IPS DF 19.7 (cell line): ENCODE data around the gene TAS2R41.

Experiments used
- DNase-seq: peaks from one replicate; pipeline ENCODE4 v3.0.0-alpha.2; 2013; ENCODE audit warnings: low read depth, low spot score

The TAS2R41 gene, protein sequence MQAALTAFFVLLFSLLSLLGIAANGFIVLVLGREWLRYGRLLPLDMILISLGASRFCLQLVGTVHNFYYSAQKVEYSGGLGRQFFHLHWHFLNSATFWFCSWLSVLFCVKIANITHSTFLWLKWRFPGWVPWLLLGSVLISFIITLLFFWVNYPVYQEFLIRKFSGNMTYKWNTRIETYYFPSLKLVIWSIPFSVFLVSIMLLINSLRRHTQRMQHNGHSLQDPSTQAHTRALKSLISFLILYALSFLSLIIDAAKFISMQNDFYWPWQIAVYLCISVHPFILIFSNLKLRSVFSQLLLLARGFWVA

DNA sequence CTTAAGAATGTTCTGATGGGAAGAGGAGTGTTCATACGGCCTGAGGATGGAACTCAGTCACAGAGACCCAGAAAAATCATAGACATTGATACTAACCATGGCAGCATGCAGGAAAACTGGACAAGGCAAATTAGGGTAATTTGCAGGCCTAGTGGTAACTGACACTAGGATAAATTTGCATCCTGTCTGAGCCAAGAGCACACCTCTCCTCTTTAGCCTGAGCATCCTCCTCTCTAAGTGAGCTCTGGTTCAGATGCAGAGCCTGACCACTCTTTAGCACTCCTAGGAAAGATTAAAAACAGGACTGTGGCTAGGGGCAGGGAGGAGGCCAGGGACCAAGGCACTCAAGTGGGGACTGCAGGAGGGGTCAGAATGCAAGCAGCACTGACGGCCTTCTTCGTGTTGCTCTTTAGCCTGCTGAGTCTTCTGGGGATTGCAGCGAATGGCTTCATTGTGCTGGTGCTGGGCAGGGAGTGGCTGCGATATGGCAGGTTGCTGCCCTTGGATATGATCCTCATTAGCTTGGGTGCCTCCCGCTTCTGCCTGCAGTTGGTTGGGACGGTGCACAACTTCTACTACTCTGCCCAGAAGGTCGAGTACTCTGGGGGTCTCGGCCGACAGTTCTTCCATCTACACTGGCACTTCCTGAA, at the start of gene TAS2R41:
Gene TAS2R41, plus strand, starts transcription at position 373 of the 650 bp plus-strand sequence. Its CDS starts 0 bp downstream, at position 373.
- no peak for DNase-seq

DNA sequence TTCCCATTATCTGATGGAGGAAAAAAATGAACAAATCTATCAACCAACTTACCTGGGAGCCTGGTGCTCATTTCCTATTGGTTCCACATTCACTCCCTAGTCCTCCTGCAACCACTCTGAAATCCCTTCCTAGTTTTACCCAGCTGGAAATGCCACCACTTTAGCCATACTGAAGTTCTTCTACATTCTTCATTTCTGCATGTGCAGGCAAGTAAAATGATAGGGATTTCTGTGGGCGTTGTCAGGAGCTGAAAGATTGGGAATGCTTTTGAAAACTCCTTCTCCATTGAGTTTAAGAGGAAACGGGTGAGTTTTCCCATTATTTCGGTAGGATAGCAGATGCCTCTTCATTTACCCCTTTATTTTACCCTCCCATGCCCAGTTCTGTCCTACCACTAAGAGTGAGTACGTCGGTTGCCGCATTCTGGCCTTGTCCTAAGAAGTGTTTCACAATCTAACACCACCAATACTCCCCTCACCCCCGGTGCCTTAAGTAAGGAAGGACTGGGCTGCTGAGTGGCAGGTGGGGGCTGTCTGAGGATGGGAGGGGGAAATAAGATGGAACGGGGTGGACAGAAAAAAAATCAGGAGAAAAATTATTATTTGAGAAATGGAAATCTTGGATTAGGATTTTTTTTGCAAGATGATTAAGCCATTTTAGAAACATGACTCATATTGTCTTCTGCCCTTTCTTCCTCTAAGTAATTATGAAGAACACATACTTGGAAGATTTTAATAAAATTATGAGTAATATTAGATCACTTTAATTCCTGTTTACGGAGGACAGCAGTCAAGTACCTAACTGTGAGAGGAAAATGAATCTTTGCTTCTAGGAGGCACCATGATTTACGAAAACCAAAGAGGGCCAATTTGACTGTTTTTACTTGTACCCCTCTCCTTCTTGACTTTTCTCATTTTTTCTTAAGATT, 47.6 kb upstream of the TAS2R41 start:
- no peak for DNase-seq

DNA sequence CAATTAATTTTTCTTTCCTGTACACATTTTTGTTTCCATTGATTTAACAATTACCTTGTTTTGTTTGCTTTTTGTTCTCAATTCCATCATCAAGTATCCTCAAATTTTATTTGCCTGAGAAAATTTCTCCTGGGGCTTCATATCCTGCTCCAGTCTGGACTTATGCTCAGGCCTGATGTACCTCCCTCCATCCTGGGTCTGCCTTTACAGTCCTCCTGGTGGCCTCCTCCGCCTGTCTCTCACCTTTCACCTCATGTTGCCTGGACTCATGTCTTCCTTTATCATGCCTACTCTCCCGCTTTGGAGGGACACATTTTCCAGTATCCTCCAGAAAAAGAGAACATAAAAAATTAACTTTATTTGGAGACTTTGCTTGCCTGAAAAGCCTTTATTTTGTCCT, 46.6 kb upstream of the TAS2R41 start:
- no peak for DNase-seq

DNA sequence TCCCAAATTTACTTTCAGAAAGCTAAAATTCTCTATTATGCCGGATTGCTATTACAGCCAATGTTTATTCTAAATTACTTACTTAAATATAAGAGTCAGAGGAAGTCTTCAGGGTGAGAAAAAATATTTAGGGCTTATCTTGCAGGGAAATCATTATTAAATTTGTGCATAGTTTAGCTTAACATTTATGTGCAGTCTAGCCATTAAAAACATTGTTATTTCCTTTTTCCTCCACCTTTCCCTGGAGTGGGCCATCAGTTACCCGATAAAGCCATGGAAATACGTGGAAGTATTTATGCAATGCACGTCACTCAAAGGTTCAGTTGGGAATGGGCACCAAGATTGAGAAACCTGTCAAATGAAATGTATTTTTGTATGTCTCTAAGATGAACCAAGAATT, 43.9 kb upstream of the TAS2R41 start:
- no peak for DNase-seq

DNA sequence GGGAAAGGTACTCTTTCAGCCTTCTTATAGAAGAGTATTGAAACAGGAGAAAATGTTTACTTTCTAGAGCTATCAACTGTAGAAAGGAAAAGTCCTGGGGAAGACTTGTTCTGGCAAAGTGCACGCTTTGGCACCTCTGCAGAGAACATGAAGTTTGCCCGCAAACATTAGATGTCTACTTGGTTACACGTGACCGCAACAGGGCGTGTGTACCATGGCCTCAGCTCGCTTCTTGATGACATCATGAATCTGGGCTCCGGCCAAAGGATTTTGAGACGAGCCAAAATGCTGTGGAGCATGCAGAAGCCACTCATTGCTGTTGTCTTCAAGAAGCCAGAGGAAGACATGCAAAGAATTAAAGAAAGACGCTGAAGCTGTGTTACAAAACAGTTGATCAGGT, 43.0 kb upstream of the TAS2R41 start:
- no peak for DNase-seq

DNA sequence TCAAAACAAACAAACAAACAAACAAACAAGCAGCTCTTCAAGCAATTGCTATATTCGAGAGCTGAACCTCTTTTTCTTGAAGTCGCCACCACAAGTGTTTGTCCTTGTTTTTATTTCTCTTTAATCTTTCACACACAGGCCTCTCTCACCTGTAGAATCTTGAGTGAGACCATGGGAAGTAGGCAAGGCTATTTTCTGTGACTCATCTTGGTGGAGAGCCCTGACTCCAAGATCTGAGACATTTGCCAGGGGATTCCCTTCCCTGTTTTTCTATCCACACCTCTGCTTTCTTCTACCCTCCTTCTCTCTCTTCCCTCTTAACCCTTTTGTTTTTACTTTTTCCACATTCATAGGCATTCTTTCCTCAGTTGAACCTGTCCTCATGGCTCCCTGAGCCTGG, 42.4 kb upstream of the TAS2R41 start:
- DNase-seq = no peak

DNA sequence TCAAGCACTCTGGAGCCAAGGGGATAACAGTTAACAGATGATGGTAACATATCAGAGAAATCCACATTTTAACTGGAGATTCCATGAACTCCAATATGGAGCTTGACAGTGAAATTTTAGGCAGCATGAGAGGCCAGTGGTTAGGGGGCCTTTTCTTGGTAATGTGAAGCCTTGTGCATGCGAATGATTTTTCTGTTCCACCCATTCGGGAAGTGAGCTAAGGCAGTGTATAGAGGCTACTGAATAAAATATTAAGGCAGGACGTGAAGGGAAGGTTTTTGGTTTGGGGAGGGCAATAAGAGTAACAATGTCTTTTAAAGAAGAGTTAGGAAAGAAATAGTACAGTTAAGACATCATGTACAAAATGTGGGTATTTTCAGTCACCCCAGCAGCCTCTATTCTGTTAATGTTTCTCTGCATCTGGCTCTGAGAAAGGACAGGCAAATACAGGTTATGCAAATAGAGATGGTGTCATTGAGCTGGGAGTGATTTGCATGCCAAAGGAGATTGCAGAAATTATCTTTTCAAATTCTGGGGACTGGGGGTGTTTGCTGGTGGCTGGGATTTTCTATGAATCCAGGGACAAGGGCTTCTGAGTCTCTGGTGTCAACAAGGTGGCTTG, 41.2 kb upstream of the TAS2R41 start:
- no peak for DNase-seq

DNA sequence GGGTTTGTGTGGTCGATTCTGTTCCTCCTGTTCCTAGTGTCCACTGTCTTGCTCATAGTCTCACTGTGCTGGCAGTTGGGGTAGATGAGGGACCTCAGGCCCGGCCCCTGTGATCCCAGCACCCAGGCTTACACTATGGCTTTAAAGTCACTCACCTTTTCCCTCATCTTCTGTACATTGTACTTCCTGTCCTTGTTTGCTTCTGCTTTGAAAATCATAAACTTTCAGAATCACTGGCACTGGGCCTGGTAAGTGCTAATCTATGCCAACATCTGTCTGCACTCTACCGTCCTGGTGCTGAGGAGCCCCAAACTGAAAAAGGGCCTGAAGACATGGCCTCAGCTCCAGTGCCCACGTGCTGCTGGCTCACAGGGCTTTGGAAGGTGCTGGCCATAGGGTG, 40.1 kb upstream of the TAS2R41 start:
- DNase-seq = no peak

DNA sequence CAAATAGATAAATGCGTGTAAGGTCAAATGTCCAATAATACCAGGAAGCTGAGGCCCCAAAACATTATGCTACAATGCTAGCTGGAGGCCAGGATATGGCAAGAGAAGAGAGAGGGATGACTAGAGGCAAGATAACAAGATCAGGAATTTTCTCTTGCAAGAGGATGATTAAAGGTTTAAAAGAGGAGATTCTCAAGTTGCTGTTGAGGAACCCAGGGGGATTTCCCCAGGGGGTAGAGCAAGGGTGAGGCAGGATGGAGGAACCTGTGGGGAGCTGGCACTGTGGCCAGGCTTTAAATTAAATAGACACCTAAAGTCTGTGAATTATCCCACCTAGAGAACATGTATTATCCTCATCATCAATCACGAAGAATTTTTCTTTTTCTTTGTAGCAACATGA, 37.8 kb upstream of the TAS2R41 start:
- no peak for DNase-seq

DNA sequence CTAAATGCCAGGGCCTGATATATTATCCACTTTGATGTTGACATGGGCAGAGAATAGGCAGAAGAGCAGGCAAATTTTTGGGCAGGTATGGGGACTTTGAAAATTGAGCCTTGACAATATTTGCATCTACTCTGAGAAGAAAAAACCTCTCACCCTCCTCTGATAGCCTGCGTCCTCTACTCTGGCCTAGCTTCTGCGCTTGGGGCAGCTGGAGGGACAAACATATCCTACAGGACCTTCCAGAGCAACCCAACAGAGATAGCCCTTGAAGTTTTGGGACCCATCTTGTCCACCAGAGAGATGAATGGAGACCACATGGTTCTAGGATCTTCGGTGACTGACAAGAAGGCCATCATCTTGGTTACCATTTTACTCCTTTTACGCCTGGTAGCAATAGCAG, 34.5 kb upstream of the TAS2R41 start, which contains the start of gene TAS2R60:
Gene TAS2R60, plus strand, starts transcription at position 301 of the 400 bp plus-strand sequence. Its CDS starts 0 bp downstream, at position 301.
- no peak for DNase-seq

DNA sequence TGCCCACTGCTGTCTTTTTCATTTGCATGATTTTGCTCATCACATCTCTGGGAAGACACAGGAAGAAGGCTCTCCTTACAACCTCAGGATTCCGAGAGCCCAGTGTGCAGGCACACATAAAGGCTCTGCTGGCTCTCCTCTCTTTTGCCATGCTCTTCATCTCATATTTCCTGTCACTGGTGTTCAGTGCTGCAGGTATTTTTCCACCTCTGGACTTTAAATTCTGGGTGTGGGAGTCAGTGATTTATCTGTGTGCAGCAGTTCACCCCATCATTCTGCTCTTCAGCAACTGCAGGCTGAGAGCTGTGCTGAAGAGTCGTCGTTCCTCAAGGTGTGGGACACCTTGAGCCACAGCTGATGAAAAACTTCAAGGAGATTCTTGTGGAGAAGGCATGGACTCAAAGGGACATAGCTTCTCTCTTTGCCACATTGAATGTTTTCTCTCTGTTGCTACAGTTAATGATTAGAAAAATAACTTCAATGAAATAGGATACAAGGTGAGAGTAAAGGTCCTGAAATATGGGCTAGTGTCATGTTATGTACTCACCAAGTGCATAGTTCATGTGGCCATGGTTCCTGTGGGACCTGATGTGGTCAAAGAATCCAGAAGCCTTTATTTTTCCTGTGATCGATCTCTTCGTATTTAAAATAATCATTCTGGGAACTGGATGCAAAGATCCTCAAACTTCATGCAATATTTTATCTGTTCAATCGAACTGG, 33.5 kb upstream of the TAS2R41 start:
- no peak for DNase-seq

DNA sequence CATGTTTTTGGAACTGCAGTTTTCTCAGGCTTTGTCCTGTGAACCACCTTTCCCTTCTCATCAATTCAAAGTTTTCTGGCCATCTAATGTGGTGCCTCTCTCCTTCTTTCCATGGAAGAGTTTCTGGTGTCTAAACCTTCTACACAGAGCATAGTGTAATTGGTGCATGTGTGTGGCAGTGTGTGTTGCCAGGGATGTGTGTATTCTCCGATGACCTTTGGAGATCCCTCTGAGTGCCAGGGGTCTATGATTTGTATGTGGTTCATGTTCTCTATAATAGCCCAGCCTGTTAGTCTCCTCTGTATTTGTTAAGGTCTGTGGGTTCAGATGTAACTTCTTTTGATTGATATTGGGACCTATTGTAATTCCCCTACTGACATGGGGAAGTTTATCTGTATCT, 32.9 kb upstream of the TAS2R41 start:
- DNase-seq = no peak

DNA sequence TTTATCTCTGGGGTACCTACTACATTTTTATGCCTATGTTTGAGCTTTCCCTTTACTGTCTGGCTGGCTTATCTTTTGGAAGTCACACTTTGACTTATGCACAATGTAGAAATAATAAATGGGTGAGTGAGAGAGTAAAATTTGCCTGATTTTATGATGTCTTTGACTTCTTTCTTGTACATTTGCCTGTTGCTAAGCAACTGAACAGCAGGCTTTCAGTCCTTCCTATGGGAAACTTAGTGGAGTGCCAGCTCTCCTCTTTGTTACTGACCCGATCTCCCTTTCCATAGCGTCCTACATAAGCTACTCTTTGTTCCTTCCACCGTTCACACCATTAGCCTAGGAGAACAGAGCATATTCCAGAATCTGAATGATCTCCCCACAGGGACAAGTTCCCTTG, 30.2 kb upstream of the TAS2R41 start:
- no peak for DNase-seq

DNA sequence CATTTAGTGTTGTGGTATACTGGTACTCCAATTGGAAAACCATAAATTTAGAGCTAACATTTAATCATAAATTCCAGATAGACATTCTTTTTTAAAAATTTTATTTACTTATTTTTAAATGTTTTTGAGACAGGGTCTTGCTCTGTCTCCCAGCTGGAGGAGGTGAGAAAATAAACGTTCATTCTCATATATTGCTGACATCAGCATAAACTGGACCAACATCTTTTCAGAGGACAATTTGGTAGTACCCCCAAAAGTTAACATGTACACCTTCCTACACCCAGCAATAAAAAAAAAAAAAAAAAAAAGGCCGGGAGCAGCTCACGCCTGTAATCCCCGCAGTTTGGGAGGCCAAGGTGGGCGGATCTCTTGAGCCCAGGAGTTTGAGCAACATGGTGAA, 29.2 kb upstream of the TAS2R41 start:
- DNase-seq = no peak

DNA sequence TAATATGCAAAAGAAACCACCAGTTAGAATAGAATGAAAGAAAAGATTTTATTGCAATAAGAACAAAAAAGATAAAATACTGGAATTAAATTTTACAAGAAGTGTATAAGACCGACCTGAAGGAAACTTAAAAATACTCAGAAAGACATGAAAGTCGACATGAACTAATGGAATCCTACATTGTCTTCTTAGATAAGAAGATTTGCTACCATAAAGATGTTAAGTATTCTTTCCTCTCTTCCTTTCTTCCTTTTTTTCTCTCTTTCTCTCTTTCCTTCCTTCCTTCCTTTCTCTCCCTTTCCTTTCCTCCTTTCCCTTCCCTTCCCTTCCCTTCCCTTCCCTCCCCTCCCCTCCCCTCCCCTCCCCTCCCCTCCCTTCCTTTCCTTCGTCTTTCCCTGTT, 27.9 kb upstream of the TAS2R41 start:
- no peak for DNase-seq

DNA sequence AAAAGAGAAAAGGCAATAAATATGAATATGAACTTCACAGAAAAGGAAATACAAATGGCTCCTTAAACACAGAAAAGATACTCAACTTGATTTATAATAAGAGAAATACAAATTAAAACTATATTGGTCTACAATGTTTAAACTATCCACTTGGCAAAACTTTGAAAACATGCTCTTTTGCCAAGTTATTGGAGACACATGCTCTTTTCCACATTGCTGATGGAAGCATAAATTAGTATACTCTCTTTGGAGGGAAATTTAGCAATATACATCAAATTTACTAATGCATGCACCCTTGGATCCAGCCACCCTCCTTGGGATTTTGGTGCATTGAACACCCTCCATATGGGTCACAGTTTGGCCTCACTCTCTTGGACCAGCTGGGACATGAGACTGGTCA, 26.6 kb upstream of the TAS2R41 start:
- no peak for DNase-seq

DNA sequence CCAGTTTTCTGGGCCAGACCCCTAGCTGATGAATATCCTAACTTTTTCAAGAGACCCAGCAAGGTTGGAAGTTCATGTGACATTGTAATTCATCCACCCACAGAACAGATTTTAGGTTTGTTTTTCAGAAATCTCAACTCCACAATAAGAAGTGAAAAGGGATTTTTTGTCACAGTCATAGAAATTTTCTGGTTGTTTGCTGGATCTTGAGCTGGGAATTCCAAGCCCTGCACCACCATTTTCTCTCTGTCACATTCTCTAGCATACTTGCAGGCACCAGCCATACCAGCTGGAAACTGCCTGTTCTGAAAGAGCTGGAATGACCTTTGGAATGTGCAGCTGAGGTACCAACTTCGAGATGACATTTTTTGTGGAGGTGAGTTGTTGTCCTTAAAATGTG, 25.9 kb upstream of the TAS2R41 start:
- no peak for DNase-seq

DNA sequence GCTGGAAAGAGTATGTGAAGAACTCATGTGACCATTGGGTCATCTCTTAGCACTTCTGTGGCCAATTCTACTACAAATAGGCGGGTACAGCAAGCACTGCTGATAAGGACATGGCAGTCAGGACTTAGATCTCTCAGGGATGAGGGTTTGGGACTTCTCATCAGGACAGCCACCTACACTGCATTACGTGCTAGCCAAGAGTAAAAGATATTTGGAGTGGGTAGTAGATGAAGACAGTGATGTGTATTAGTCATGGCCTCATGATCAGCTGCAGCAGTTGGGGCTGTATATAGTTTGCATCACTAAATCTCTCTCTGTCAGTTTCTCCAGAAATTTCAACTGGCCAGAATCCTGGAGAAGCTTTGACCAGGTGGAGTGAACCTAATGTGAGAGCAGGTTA, 25.2 kb upstream of the TAS2R41 start:
- DNase-seq = no peak

DNA sequence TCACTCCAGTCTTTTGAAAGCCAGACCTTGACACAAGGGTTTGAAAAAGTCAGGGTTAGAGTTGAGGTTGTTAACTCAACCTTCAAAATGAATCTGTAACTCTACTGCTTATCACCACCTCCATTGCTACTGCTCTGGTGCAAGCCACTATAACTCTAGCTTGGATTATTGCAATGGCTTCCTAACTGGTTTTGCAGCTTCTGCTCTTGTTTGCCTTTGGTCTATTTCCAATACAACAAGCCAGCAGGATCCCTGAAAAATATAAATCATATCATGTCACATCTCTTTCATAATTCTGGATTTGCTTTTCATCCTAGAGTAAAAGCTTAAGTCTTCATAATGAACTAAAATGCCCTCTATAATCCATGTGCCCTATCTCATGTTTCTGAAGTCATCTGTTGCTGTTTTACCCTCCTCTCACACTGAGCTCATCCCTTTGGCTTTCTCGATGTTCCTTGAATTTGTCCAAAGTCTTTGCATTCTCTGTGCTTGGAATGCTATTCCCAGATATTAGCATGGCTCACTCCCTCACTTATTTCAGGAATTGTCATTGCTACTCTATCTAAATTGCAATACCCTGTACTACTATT, 23.5 kb upstream of the TAS2R41 start:
- DNase-seq = no peak

DNA sequence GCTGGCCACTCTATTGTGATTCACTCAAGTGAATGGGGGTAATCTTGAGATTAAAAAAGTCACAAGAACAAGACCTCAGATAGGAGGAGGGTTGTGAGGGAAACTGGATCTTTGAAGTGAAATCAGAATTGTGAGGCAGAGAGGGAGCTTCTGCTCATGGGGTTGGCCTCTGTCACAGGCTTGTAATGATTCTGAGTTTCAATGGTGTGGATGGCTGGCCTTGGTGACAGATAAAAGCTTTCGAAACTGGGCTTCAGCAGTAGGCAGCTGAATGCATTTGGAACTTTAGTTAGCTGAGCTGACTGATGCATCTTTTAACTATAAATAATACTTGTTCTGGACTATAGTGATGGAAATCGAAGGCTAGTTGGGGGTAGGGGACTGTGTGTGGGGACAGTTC, 22.2 kb upstream of the TAS2R41 start:
- DNase-seq = no peak

DNA sequence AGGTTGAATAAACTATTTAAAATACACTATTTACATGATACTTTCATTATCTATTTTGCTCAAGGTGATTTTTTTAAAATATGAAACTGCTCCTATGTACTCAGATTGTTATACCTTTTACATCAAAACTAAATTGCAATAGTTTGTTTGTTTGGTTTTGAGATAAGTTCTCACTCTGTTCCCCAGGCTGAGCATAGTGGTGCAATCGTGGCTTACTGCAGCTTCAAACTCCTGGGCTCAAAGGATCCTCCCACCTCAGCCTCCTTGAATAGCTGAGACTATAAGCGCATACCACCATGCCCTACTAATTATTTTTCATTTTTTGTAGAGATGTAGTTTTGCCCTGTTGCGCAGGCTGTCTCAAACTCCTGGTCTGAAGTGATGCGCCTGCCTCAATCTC, 21.7 kb upstream of the TAS2R41 start:
- no peak for DNase-seq
